GM19328 (cell line): ENCODE measurements around the gene TEX101.
"Not testable (repeated sequence)": the region's sequence is repeated elsewhere in the genome, so short reads cannot be mapped to it uniquely, and the experiment has no call there.

Experiments
- ATAC-seq: cut with Tn5 transposase; IDR thresholded peaks from one replicate; pipeline ENCODE4 v1.9.1; 2021; ENCODE audit warnings: mild to moderate bottlenecking, moderate library complexity; ENCODE audit not compliant: unreplicated experiment

TEX101 gene

DNA sequence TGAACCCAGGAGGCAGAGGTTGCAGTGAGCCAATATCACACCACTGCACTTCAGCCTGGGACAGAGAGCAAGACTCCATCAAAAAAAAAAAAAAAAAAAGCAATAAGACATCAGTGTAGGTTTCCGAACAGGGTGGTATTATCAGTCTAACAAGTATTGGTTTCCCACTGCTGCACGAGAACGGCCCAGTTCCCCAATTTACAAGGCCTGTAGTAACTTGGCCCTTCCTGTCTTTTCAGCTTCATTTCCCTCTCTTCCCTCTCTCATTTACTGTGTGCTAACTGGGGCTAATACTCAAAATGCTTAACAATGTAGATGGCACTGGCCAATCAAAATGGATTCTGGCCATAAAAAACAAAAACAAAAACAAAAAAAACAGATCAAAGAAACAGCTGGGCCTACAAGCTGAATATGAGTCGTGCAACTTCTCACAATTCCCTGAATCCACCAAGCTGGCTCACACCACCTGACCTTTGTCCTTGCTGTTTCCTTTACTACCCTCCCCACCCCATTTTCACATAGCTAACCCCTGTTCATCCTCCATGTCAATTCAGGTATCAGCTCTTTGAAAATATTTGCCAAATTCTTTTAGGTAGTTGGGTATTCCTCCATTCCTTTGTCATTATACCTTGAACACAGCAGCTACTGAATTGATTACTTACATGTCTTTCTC is 2.4 kb downstream of the TEX101 start:
- ATAC-seq, result no peak

DNA sequence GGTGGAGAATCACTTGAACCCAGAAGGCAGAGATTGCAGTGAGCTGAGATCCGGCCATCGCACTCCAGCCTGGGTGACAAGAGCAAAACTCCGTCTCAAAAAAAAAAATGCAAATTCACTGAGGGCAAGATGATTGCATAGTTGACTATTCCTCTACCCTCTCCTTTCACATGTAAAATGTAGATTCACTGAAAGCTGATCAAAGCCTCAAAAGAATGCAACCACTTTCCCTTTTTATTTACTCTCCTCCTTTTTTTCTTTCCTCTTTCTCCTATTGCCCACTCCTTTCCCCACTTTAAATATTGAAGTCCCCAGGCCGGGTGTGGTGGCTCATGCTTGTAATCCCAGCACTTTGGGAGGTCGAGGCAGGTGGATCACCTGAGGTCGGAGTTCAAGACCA is 6.3 kb downstream of the TEX101 start:
- ATAC-seq, result no peak

DNA sequence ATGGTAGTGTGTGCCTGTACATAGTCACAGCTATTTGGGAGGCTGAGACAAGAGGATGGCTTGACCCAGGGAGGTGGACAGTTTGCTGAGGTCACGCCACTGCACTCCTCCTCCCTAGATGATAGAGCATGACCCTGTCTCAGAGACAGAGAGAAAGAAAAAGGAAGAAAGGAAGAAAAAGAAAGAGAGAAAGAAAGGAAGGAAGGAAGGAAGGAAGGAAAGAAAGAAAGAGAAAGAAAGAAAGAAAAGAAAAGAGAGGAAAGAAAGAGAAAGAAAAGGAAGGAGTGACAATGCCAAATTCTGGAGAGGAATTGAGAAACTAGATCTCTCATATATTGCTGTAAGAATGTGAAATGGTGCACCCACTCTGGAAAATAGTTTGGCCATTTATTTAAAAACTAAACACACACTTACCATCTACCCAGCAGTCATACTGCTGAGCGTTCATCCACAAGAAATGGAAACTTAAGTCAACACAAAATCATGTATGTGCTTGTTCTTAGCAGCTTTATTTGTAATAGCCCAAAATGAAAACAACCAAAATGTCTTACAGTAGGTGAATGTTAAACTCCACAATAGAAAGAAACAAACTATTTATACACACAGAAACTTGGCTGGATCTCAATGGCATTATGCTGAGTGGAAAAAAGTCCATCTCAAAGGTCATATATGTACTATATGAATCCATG is 7.5 kb downstream of the TEX101 start:
- ATAC-seq, result no peak

DNA sequence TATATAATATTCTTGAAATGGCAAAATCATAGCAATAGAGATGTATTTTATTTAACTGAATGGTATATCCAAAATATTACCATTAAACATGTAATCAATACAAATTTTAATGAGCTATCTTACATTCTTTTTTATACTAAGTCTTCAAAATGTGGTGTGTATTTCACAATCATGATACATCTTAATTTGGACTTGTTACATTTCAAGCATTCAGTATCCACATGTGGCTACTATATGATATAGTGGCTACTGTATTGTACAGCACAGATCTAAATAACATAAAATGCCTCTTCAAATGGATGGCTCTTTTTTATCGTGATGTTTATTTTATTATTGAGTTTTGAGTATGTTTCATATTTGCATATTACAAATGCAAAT is 8.0 kb downstream of the TEX101 start:
- no peak for ATAC-seq

DNA sequence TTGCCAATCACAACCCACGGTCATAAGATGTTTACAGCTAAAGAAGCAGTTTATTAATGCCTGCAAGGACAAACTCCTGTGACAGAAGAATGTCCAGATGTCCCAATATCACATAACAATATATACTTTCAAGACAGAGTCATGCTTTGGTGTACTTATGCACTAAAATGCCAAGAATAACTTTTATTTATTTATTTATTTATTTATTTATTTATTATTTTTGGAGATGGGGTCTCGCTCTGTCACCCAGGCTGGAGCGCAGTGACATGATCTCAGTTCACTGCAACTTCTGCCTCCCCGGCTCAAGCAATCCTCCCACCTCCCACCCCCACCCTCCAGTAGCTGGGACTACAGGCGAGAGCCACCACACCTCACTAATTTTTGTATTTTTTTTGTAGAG is 9.1 kb downstream of the TEX101 start:
- no peak for ATAC-seq

DNA sequence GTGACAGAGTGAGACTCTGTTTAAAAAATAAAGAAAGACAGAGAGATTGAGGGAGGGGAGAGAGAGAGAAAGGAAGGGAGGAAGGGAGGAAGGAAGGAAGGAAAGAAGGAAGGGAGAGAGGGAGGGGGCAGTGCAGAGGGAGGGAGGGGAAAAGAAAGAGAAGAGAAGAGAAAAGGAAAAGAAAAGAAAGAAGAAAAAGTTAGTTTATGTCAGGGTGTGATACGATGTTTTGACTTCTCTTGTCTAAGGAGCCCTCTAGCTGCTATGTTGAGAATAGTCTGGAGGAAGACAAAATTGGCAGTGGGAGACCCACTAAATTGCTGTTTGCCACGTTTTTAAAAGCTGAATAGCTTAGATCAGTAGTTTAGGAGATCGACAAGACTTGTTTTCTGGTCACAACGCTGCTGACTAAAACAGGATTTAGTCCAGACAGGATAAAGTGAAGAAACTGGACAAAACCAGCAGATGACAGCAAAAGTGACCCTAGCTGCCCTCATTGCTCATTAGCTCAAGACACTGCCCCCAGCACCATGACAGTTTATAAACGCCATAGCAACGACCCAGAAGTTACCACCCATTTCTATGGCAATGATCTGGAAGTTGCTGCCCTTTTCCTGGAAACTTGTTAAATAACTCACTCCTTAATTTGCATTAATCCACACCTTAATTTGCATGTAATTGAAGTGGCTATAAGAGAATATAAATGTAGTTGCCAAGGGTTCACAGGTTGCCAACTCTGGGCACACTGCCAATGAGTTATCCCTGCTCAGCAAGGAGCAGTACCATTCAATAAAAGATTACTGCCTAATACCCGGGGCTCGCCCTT is 11.1 kb downstream of the TEX101 start:
- ATAC-seq, result no peak

DNA sequence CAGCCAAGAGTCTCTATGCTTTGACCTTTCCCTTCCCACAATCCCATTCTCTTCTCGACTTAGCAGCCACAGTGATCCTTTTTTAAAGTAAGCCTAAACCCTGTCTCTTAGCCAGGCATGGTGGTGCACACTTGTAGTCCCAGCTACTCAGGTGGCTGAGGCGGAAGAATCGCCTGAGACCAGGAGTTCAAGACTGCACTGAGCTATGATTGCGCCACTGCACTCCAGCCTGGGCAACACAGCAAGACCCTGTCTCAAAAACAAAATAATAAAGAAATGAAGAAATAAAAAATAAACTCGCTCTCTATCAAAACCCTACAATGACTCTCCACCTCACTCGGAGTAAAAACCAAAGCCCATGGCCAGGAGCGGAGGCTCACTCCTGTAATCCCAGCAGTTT is 14.7 kb downstream of the TEX101 start:
- ATAC-seq, result no peak

DNA sequence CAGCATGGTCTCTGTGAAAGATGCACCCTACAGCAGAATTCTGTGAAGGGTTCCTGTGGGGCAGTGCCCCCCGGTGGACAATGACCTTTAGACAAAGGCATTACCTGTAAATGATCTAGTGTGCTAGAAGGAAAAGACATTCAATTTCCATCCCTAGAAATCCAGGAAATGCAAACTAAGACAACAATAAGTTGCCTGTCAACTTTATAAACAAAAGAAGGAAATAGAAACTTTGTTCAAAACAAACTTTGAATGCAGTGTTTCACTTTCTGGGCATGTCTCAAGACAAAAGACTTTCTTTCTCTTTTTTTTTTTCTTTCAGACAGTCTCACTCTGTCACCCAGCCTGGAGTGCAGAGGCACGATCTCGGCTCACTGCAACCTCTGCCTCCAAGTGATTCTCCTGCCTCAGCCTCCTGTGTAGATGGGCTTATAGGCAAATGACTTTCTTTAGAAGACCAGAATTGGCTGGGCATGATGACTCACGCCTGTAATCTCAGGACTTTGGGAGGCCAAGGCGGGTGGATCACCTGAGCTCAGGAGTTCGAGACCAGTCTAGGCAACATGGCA is 15.5 kb downstream of the TEX101 start:
- ATAC-seq, result no peak

DNA sequence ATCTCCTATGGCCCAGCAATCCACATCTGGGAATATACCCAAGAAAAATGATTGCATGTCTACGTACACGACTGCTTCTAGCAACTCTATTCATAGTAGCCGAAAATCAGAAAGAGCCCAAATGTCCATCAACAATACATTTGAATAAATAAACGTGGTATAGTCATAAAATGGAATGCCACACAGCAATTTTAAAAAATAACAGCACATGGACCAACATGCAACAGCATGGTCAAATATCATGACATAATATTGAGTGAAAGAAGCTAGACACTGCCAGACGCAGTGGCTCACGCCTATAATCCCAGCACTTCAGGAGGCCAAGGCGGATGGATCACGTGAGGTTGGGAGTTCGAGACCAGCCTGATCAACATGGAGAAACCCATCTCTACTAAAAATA is 16.3 kb downstream of the TEX101 start:
- no peak for ATAC-seq

DNA sequence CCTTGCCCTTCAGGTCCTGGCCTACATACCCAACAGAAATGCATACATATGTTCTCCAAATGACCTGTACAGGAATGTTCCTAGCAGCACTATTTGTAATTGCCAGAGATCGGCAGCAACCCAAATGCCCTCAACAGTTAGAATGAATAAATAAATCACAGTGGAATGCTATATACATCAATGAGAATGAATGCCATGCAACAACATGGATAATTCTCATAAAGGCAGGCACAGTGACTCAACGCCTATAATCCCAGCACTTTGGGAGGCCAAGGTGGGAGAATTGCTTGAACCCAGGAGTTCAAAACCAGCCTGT is 18.6 kb downstream of the TEX101 start:
- no peak for ATAC-seq

DNA sequence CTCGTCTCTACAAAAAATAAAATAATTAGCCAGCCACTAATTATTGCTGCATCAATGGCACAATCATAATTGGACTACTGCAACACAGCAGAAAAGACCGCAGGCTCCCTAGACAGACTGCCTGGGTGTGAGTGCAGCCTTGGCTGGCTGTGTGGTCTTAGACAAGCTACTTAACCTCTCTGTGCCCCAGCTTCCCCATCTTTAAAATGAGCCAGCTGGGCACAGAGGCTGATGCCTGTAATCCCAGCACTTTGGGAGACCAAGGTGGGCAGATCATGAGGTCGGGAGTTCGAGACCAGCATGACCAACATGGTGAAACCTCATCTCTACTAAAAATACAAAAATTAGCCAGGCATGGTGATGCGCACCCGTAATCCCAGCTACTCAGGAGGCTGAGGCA is 19.0 kb downstream of the TEX101 start:
- no peak for ATAC-seq

DNA sequence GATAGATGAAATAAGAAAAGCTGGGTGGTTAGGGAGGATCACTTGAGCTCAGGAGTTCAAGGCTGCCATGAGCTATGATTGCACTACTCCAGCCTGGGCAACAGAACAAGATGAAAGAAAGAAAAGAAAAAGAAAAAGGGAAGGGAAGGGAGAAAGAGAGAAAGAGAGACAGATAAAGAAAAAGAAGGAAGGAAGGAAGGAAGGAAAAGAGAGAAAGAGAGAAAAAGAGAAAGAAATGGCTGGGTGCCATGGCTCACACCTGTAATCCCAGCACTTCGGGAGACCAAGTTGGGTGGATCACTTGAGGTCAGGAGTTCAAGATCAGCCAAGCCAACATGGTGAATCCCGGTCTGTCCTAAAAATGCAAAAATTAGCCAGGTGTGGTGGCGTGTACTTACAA is 21.1 kb downstream of the TEX101 start:
- ATAC-seq, result no peak

DNA sequence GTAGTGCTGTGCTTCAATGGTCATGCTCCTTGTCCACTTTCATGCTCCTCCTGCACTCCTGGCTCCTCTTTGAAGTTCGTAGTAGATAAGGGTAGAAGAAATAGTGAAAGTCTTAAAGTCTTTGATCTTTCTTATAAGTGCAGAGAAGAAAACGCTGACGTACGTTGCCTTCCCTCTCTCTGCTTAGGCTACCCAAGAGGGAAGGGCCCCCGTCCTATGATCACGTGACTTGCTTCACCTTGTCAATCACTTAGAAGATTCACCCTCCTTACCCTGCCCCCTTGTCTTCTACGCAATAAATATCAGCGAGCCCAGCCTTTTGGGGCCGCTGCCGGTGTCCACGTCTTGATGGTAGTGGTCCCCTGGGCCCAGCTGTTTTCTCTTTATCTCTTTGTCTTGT is 22.6 kb downstream of the TEX101 start:
- ATAC-seq, result not testable (repeated sequence)

DNA sequence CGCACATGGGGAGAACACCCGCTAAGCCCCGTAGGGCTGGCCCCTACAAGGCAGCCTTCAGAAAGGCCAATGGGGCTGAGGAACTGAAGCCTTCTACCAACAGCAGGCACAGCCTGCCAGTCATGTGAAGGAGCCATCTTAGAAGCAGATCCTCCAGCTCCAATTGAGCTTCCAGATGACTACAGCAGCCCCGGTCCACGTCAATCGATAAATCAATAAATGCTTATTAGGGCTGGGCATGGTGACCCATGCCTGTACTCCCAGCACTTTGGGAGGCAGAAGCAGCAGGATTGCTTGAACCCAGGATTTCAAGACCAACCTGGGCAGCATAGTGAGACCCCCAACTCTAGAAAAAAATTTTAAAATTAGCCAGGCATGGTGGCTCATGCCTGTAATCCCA is 23.0 kb downstream of the TEX101 start:
- no peak for ATAC-seq

DNA sequence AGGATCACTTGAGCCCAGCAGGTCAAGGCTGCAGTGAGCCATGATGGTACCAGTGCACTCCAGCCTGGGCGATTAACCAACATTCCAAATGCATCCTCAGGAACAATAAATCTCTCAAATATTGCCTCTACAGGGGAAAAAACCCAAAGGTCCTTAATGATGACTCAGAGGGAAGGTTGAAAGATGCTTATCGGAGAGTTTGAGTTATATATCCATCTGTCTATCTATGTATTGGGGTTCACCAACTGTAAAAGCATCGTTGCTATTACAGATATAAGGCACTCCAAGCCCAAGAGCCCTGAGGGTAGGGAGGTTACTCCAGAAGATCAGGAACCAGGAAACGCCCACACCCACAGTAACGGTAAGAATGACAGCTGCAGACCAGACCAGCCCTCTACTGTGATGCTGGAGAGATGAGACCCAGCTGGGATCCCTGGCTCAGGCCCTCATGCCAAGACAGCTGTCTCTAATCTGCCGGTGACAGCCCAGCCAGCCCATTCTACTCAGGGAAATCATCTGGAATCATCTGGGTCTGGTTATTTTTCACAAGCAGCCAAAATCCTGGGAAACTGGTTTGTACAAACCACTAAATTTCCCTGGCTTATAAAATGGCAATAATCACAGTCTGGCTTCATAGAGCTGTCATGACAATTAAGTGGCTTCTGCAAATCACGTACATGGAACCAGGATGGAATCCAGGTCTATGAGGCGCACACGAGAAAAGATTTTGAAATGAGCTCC is 23.8 kb downstream of the TEX101 start:
- no peak for ATAC-seq

DNA sequence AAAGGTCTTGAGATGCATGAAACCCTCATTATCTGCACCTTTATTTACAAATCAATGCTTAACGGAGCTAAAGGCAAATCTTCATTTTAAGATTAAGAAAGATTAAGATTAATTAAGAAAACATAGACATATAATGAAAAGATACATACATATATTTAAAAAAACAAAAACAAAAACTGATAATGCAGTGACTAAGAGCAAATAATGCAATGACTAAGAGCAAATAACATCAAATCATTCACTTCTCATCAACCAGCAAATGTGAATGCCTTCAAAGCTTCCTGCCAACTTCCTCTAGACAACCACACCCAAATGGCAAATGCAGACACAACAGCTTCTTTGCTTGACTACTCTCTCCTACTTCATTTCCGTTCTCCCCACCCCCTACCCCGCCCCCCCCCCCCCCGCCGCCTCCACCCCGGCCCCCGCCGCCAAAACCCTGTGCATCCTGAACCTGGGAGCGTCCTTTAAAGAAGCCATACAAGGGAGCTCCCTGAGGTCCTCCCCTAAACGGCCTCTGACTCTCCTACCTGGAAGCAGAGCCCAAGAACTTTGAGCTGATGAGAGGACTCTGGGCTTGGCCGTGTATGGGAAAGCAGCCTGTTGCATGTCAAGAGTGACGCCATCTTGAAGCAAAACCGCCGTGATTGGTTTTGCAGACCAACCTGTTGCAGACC is 24.5 kb downstream of the TEX101 start:
- no peak for ATAC-seq

DNA sequence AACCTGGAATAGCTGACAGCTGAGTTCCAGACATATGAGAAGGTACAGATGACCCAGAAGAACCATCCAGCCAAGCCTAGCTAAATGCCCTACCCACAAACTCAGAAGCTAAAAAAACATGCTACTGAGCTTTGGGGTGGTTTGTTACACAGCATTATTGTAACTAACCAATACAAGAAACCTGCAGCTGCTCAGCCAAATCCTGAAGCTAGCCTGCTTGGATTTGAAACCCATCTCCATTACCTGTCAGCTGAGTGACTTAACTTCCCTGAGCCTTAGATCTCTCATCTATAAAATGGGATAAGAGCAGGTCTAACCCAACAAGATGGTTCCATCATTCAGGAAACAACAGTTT is 25.0 kb downstream of the TEX101 start:
- no peak for ATAC-seq

DNA sequence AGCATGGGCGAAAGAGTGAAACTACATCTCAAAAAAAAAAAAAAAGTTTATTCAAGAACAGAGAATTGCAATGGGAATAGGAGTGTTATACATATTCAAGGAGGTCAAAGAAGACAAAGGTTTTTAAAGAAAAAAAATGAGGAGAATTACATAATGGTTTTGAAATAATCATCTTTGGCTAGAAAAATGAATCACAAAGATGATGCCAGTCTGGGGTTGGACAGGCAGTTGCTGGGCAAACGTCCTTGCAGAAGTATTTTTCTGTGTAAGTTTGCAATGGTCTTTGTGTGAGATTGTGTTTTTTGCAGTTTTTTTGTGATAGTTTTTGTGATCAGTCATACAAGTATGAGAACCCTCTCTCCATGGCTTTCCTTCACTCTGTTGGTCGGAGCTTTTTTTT is 27.0 kb downstream of the TEX101 start:
- no peak for ATAC-seq

DNA sequence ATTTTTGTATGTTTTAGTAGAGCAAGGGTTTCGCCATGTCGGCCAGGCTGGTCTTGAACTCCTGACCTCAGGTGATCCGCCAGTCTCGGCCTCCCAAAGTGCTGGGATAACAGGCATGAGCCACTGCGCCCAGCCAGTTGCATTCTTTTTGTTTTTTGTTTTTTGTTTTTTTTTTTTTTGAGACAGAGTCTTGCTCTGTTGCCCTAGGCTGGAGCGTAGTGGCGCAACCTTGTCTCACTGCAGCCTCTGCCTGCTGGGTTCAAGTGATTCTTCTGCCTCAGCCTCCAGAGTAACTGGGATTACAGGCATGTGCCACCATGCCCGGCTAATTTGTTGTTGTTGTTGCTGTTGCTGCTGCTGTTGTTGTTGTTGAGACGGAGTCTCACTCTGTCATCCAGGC is 29.4 kb downstream of the TEX101 start:
- ATAC-seq, result not testable (repeated sequence)

DNA sequence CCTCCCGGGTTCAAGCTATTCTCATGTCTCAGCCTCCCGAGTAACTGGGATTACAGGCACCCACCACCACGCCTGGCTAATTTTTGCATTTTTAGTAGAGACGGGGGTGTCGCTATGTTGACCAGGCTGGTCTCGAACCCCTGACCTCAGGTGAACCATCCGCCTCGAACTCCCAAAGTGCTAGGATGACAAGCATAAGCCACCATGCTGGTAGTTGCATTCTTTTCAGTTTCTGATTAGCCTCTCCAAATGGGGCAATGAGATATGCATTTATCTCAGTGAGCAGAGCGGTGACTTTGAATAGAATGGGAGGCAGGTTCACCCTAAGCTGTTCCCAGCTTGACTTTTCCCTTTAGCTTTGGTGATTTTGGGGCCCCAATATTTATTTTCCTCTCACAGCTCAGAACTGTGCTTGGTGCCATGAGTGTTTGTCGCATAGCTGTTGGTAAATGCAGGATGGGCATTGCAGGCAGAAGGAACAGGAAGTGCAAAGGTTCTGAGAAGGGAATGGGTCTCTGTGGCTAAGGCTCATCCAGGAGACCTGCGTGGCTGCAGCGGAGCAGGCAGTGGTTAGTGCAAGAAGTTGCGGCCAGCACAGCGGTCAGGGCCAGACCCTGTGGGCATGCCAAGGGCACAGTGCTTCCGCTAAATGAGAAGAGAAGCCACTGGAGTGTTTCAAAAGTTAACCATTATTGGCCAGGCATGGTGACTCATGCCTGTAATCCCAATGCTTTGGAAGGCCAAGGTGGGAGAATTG is 30.0 kb downstream of the TEX101 start:
- ATAC-seq, result no peak
